ENCODE measurements around the gene LRCH4.

DNA sequence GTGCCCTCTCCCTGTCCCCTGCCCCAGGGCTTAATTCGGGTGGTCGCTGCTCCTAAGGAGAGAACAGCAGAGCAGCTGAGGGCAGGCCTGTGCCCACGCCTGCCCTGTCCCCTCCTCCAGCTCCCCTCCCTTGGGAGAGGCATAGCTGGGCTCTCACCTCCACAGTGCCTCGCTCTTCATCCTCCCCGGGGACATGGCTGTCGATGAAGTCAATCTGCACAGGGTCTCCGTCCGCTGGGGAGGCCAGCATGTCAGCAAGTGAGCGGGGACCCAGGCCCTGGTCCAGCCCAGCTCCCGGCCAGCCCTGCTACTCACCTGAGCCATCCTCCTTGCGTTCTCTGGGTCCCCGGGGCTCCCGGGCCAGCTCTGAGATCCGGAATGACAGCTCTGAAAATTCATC is 8.4 kb downstream of the LRCH4 start:
- TF ChIP-seq, protein P1, sequence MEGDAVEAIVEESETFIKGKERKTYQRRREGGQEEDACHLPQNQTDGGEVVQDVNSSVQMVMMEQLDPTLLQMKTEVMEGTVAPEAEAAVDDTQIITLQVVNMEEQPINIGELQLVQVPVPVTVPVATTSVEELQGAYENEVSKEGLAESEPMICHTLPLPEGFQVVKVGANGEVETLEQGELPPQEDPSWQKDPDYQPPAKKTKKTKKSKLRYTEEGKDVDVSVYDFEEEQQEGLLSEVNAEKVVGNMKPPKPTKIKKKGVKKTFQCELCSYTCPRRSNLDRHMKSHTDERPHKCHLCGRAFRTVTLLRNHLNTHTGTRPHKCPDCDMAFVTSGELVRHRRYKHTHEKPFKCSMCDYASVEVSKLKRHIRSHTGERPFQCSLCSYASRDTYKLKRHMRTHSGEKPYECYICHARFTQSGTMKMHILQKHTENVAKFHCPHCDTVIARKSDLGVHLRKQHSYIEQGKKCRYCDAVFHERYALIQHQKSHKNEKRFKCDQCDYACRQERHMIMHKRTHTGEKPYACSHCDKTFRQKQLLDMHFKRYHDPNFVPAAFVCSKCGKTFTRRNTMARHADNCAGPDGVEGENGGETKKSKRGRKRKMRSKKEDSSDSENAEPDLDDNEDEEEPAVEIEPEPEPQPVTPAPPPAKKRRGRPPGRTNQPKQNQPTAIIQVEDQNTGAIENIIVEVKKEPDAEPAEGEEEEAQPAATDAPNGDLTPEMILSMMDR (IDR thresholded peaks at IDR 0.05) = no peak
- TF ChIP-seq ZFX (IDR thresholded peaks at IDR 0.05; ENCODE audit: borderline replicate concordance) = no peak
